GM21515 (cell line): ENCODE results near the gene CORO2A.
"Not testable (repeated sequence)": the region's sequence is repeated elsewhere in the genome, so short reads cannot be mapped to it uniquely, and the experiment has no call there.

Experiments used
- ATAC-seq: cut with Tn5 transposase; IDR thresholded peaks from one replicate; pipeline ENCODE4 v1.9.1; 2021; ENCODE audit not compliant: unreplicated experiment

CORO2A gene

DNA sequence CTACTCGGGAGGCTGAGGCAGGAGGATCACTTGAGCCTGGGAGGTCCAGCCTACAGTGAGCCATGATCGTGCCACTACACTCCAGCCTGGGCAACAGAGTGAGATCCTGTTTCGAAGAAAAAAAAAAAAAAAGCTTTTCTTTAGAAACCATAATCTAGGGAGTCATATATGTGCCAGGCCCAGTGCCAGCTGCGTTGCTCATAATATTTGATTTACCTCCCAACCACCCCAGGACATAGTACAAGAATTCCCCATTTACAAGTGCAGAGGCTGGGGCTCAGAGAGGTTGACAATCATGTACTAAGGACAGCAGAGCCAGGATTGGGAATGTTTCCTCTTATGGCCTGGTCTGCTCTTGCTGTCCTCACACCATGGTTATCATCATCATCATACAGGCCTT is 48.4 kb downstream of the CORO2A start:
- ATAC-seq, result no peak

DNA sequence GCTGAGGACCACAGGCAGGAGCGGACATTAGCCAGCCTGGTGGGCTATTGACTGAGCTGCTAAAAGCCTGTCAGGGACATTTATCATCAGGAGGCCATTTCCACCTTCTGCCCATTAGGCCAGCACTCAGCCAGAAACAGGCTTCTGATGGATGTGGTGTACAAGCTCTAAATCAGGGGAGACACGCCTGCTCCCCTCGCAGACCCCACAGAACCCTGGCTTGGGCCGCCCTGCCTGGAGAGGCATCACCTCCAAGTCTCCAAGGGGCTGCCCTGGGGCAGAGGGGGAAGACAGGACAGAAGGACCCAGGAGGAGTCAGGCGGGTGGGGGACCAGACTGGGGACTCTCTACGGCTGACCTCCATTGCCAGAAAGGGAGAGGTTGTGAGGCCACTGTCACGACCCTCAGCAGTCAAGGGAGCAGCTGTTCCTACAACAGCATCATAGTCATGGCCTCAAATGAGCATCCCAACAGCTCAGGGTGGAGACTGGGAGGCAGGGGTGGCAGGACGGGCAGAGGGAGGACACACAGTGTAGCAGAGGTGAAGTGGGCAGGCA is 49.4 kb downstream of the CORO2A start:
- ATAC-seq, result no peak

DNA sequence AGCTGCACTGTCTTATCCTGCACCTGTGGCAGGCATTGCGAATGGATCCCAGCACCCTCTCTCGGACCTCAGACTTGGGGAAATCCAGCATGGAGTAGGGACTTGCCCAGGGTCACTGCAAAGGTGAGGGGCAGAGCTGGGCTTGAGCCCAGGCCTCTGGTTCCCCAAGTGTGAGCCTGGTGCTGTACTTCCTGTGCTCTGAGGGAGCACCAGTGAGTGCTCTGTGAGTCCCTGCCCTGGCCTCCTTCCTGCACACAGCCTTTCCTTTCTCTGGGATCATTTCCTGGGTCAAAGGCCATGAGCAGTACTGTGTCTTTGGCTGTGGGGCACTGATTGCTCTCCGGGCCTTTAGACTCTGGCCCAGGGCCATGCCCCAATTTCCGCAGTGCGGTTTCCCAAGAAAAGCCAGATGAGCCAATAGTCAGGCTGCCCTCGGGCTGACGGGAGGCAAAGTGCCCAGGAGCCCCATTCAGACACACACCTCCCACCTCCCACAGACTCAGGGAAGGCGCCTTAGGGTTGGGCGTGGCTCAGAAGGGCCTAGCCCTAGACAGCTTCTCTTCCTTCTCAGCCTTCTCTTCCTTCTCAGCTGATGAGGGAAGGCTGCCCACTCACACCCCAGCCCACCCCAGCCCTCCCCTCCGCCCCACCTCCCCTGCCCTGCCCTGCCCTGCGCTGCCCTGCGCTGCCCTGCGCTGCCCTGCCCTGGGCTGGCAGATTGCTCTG is 50.1 kb downstream of the CORO2A start:
- no peak for ATAC-seq

DNA sequence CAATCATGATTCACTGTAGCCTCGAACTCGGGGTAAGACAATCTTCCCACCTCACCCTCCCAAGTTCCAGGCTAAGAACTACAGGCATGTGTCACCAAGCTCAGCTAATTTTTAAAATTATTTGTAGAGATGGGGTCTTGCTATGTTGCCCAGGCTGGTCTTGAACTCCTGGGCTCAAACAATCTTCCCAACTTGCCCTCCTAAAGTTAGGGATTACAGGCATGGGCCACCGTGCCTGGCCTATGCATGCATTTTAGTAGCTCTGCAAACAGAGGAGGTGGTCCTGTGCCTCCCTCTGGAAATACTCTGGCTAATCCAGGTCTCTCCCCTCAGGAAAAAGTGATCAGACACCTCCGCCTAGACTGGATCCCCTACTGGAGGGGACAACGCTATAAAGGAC is 51.9 kb downstream of the CORO2A start:
- ATAC-seq, result no peak

DNA sequence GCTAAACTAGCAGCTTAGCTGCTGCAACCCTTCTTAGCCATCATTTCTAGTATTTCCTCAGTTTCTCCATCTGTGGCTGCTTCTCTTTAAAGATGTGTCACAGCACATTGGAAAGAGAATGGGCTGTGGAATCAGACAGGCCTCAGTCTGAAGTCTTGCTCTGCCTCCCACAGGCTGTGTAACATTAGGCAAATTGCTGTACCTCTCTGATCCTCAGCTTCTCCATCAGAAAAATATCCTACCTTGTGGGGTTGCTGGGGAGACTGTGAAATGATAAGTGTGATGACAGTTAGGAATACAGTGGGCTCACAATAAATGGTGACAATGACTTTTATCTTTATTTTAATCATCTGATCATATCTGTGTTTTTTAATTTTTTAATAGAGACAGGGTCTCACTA is 55.9 kb downstream of the CORO2A start:
- no peak for ATAC-seq

DNA sequence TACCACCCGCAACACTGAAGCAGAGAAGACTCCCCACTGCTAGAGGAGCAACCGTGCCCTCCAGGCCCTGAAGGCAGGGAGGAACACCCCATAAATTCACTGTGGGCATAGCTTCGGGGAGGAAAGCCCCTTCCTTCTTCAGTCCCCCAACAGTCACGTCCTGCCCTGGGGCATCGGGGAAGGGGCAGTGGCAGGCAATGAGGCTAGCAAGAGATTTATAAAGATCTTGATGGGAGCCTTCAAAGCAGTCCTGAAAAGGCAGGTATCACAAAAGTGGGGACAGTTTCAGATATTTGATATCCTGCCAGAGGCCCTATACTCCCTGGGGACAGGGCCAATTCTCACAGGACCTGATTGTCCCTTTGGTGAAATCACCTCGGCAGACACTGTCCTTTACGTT is 56.5 kb downstream of the CORO2A start:
- no peak for ATAC-seq

DNA sequence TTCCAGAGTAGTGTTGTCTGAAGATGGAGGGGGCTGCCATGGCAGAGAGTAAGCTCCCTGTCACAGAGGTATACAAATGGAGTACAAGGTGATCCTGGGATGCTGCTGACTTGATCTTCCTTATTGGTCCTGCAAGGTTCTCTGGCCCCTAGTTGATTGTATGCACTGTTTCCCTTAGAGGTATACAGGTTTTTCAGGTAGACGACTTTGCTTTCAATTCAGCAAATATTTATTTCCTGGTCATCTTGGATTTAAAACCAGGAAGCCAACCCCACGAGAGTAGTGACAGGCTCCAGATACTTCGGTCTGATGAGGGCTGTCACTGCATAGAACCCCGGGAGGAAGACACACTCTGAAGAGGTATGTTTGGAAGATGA is 56.9 kb downstream of the CORO2A start:
- no peak for ATAC-seq

DNA sequence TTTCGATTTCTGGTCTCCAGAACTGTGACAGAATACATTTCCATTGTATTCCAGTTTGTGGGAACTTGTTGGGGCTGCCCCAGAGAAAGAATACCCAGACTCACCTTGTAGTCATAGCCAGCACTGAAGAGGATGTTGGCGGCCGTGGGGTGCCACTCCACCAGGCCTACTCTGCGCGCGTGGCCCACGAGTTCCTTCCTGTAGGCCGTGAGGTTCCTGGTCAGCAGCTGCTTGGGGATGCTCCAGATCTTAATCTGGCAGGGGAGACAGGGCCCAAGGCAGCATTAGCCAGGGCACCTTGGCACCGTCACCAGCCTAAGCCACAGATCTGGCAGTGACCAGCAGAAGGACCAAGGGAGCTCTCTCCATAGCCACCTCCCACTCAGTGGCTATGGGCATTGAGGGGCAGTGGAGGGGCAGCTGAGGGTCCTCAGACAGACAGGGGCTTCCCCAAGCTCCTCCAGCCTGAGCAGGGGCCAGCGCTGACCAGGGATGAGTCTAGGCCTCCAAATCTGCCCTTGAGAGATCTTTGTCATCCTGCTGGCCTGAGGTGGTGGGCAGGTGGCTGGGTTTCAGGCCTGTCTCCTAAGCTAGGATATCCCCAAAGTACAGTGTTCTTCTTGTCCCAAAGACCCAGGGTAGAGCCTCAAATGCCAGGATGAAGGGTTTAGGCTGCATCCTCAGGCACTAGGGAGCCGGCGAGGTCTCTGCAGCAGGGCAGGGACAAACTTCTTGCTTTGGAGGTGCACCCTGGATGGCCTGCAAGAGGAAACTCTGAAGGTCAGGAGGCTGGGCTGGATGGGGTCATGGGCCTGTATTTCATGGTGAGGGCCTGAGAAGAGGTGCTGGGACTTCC is 57.5 kb downstream of the CORO2A start:
- ATAC-seq, result no peak

DNA sequence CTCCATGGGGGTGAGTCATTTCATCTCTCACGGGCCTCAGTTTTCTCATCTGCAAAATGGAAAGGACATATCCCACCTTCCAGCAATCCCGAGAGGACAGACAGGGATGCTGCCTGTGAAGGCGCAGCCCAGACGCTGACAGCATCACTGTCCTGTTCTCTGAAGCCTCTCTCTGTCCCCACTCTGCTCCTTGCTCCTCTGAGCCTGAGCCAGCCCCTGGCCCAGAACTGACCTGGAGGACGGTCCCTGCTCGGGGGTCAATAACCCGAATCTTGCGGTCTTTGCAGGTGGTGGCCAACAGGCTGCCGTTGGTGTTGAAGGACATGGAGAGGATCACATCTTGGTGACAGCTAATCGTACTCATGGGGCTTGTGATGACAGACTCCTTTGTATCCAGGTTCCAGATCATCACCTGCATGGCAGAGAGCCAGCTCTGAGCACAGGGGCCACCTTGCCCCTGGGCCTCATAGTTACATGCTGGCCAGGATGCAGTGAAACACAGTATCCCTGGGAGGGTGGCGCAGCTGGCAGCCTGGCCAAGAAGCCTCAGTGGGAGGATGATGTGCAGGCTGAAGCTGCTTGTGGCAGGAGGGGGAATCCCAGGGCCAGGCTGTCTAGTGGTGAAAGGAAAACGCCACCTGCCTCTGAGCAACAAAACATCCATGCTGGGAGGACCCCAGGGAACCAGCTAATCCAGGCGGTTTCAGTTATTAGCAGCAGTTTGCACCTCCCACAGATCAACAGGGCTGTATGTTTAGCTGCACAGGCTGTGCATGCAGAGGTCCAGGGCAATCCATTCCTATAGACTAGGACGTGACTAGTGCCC is 59.4 kb downstream of the CORO2A start:
- no peak for ATAC-seq

DNA sequence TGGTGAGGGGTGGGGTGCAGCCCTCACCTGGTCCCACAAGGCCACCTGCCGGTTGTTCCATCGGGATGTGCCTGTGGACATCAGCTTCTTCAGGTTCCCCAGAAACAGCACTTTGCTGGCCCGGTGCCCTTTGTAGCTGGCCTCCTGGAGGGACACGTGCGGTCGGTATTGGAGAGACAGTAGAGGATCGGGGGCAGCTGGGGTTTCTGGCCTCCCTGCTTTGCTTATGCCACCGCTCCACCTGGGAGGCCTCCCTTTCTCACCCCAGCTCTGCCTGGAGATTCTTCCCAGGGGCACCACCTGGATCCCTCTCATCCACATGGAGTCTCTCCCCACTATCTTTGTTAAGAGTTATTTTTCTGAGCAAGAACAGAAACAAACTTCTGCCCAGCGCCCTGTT is 60.3 kb downstream of the CORO2A start:
- no peak for ATAC-seq

DNA sequence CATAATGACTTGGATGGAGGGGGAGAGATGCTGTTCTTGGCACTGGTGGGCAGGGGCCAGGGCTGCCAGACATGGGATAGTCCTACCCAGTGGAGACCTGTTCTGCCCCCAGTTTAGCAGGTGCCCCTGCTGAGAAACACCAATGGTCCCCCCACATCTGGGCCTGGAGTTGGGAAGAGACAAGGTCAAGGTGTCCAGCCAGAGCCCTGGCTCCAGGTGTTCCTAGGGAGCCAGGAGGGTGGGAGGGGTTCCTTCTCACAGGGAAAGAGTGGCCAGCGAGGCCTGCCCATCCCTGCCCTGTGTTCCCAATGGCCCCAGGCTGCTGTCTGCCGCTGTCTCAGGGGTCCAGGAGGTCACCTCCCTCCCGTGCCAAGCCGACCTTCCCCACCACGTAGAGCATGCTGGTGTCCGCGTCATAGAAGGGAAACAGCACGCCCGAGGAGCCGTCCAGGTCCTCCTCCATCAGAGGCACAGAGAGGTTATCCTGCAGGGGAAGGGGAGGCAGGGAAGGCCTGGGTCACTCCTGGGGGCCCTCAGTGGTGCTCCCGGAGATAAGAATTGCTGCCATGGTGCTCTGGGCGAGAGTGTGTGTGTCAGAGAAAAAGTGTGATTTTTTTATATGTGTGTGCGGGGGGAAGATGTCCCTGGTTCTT is 61.7 kb downstream of the CORO2A start:
- no peak for ATAC-seq

DNA sequence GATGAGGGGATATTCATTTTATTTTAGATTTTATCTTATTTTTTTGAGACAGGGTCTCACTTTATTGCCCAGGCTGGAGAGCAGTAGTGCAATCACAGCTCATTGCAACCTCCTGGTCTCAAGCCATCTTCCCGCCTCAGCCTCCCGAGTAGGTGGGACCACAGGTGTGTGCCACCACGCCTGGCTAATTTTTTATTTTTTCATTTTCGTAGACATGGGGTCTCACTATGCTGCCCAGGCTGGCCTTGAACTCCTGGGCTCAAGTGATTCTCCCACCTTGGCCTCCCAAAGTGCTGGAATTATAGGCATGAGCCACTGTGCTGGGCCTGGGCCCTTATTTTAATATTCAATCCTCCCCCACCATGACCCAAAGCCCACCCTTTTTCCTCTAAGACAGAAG is 62.4 kb downstream of the CORO2A start:
- not testable (repeated sequence) for ATAC-seq

DNA sequence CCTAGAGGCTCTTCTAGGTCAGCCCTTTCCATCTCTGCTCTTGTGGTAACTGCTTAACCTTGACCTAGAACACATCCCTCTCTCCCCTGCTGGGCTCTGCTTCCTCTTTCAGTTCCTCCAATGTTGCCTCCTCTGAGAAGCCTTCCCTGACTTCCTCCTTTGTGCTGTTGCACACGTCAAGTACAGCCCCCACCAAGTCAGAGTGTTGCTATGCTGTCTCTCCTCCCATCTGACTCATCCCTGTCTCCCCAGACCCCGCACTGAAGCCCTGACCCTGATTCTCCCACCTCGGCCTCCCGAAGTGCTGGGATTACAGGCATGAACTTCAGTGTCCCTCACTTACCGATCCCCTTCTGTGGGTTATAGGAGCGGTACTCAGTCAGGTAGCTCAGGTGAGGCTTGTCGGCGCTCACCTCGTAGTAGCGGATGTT is 63.0 kb downstream of the CORO2A start:
- ATAC-seq, result peak; percentile 81

DNA sequence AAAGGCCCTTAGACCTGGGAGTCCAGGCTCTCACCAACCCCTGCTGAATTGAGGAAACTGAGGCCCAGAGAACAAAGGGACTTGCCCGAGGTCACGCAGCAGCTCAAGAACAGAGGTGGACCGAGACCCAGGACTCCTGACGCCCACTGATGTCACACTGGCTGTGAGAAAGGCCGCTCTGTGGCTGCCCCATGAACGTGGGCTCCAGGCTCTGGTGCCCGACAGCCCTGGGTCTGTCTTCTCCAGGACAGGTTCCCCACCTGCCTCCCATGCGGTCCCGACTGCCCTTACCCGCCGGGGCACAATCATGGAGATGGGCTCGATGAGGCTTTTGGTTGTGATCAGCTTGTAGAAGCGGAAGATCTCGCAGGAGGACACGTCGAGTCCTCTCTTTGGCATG is 64.1 kb downstream of the CORO2A start:
- ATAC-seq, result no peak

DNA sequence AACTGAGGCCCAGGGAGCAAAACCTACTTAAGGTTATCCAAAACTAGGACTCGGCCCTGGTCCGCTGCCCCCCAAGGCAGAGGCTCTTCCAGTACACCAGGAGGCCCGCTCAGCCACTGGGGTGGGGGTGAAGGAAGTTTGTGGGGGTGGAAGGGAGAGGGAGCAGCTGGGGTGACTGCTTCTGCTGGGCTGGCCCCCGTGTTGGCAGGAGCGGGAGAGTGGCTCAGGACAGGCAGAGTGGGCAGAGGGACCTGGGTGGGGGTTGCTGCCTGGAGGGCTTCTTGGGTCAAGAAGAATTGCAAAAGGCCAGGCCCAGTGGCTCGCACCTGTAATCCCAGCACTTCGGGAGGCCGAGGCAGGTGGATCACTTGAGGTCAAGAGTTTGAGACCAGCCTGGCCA is 65.2 kb downstream of the CORO2A start:
- ATAC-seq, result no peak

DNA sequence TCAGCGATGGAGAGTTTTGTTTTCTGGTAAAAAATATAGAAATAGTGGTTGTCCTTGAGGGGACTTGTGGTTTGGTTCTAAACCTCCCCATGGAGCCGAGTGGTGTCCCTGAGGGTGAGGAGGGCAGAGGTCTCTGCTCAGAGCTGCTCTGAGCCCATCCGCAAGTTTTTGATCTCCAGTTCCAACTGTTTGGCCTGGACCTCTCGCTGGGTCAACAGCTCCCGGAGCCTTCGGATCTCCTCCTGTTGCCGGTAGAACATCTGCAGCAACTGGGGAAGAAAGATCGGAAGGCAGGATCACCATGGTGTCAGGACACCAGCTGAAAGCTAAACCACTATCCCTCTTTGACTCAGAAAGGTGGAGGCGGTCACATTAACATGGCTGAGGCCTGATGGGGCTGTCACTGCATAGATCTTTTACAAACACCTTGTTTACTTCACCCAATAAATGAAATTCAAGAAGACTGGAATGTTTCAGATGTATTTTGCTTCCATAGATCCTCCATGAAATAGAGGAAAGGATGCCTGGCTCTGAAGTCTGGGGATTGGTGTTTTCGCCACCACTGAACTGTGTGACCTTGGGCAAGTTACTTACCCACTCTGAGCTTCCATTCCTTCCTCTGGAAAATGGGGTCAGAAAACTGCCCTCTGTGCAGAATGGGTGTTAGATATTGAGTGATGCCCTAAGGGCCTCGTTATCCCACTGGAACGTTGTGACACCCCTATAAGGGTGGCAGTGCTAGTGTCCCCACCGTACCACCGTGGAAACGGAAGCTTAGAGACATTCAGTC is 67.6 kb downstream of the CORO2A start:
- ATAC-seq, result no peak

DNA sequence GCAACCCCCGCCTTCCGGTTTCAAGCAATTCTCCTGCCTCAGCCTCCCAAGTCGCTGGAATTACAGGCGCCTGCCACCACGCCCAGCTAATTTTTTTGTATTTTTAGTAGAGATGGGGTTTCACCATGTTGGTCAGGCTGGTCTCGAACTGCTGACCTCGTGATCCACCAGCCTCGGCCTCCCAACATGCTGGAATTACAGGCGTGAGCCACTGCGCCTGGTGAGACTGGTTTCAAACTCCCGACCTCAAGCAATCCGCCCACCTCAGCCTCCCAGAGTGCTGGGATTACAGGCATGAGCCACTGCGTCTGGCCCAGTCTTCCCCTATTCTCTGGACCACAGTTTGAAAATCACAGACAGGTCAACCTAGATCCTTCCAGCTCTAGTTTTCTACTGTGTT is 68.3 kb downstream of the CORO2A start:
- not testable (repeated sequence) for ATAC-seq

DNA sequence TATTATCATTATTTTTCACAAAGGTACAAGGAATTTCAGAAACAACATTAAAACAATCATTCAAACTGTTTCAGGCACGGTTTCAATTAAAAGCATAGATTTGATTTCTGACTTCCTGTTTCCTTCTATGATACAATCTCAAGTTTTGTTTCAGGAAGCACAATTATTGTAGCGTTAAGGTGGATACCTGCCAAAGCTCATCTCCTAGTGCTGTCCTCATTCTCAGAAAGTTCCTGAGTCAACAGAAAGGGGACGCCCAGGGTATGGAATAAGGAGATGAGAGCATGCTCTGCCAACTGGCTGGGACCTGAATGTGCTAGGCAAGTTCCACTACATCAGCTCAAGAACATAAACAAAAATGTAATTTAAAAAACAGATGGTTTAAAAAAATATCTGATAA is 71.4 kb downstream of the CORO2A start:
- no peak for ATAC-seq

DNA sequence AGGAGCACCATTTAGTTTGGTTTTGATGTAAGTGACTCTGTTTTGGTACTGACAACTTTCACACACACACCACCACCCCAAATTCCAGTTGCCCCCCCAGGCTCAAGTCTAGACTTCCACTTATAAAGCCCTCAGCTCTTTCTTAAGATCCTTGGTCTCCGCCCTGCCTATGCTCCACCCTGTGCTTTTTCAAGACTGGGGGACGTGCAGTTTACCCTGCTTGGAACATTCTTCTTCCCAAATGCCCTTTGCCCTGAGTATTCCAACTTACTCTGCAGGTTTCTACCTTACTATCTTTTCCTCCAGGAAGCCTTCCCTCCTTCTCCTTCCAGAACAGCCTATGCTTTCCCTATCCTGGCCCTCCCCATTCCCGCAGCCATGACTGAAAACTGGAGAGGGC is 72.0 kb downstream of the CORO2A start:
- ATAC-seq, result no peak
